ENCODE measurements around the gene PRR22.

PRR22 gene

GRCh38 chr19:5778402-5778801 is 6.1 kb downstream of the PRR22 start:
- H3K4me3 ChIP-seq (ENCODE audit: low read depth, low read length) = no peak overlapping the region

GRCh38 chr19:5775668-5776309 is 8.8 kb downstream of the PRR22 start:
- no peak overlapping the region for H3K4me3 ChIP-seq (ENCODE audit: low read depth, low read length)
- TF ChIP-seq, protein P1, sequence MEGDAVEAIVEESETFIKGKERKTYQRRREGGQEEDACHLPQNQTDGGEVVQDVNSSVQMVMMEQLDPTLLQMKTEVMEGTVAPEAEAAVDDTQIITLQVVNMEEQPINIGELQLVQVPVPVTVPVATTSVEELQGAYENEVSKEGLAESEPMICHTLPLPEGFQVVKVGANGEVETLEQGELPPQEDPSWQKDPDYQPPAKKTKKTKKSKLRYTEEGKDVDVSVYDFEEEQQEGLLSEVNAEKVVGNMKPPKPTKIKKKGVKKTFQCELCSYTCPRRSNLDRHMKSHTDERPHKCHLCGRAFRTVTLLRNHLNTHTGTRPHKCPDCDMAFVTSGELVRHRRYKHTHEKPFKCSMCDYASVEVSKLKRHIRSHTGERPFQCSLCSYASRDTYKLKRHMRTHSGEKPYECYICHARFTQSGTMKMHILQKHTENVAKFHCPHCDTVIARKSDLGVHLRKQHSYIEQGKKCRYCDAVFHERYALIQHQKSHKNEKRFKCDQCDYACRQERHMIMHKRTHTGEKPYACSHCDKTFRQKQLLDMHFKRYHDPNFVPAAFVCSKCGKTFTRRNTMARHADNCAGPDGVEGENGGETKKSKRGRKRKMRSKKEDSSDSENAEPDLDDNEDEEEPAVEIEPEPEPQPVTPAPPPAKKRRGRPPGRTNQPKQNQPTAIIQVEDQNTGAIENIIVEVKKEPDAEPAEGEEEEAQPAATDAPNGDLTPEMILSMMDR (IDR thresholded peaks at IDR 0.05; ENCODE audit: low read depth, low read length, missing control alignments) = no peak

More at GRCh38 chr19:5778402-5778801, 6.1 kb downstream of the PRR22 start:
- DNase-seq (ENCODE audit: low read depth) = no peak
- TF ChIP-seq, protein P1 (IDR thresholded peaks at IDR 0.05; ENCODE audit: low read depth, low read length, missing control alignments) = no peak
- in situ Hi-C loops (cut with HindIII; ENCODE audit: low sequenced_read_pairs) = no loop called here

GRCh38 chr19:5774921-5775320 is 9.6 kb downstream of the PRR22 start:
- no peak overlapping the region for H3K4me3 ChIP-seq (ENCODE audit: low read depth, low read length)
- DNase-seq (ENCODE audit: low read depth) = no peak
- TF ChIP-seq, protein P1 (IDR thresholded peaks at IDR 0.05; ENCODE audit: low read depth, low read length, missing control alignments) = no peak
- in situ Hi-C loops (cut with HindIII; ENCODE audit: low sequenced_read_pairs) = no loop called here

More at GRCh38 chr19:5775668-5776309, 8.8 kb downstream of the PRR22 start:
- in situ Hi-C loops (cut with HindIII; ENCODE audit: low sequenced_read_pairs) = no loop called here
- DNase-seq (ENCODE audit: low read depth) = no peak

- TF ChIP-seq, protein P1 (IDR thresholded peaks at IDR 0.05; ENCODE audit: low read depth, low read length, missing control alignments) = no peak
- no peak overlapping the region for H3K4me3 ChIP-seq (ENCODE audit: low read depth, low read length)
- DNase-seq (ENCODE audit: low read depth) = no peak
- in situ Hi-C loops (cut with HindIII; ENCODE audit: low sequenced_read_pairs) = no loop called here
Measured at GRCh38 chr19:5773276-5773675, 11.3 kb downstream of the PRR22 start.

- H3K4me3 ChIP-seq (ENCODE audit: low read depth, low read length) = no peak overlapping the region
- in situ Hi-C loops (cut with HindIII; ENCODE audit: low sequenced_read_pairs) = no loop called here
- no peak for DNase-seq (ENCODE audit: low read depth)
- TF ChIP-seq, protein P1 (IDR thresholded peaks at IDR 0.05; ENCODE audit: low read depth, low read length, missing control alignments) = no peak
Measured at GRCh38 chr19:5772416-5772815, 12.1 kb downstream of the PRR22 start.

GRCh38 chr19:5767949-5768348 is 16.6 kb downstream of the PRR22 start:
- in situ Hi-C loops (cut with HindIII; ENCODE audit: low sequenced_read_pairs) = no loop called here
- DNase-seq (ENCODE audit: low read depth) = no peak
- no peak overlapping the region for H3K4me3 ChIP-seq (ENCODE audit: low read depth, low read length)
- TF ChIP-seq, protein P1 (IDR thresholded peaks at IDR 0.05; ENCODE audit: low read depth, low read length, missing control alignments) = no peak
